Mesothelial cell of epicardium (in vitro differentiated cells): Measurements from ENCODE around the gene KRTAP9-6. TPM values are rescaled to one million over a fixed set of nuclear protein-coding genes. Genes with fewer than 3 reads are reported as not detected.
"Not testable (repeated sequence)": the region's sequence is repeated elsewhere in the genome, so short reads cannot be mapped to it uniquely, and the experiment has no call there.

Experiments used
- DNase-seq, 2 experiments: peaks; one replicate each; pipeline ENCODE4 v3.0.0; 2021; ENCODE audit warnings: low spot score in 2 of 2; ENCODE audit not compliant: unreplicated experiment in 2 of 2
- H3K27ac Mint-ChIP-seq: 2 replicates; pipeline ENCODE4 v1.8.0; 2021; ENCODE audit warnings: mixed read lengths
- H3K27me3 Mint-ChIP-seq: 2 replicates; pipeline ENCODE4 v1.8.0; 2021; ENCODE audit warnings: low read depth, mixed read lengths
- H3K36me3 Mint-ChIP-seq: 2 replicates; pipeline ENCODE4 v1.8.0; 2021; ENCODE audit warnings: mixed read lengths
- H3K4me1 Mint-ChIP-seq: 2 replicates; pipeline ENCODE4 v1.8.0; 2021; ENCODE audit warnings: mixed read lengths
- H3K4me3 Mint-ChIP-seq: 2 replicates; pipeline ENCODE4 v1.8.0; 2021; ENCODE audit warnings: mild to moderate bottlenecking, moderate library complexity, mixed read lengths
- H3K9me3 Mint-ChIP-seq: 2 replicates; pipeline ENCODE4 v1.8.0; 2021; ENCODE audit warnings: mixed read lengths
- CTCF ChIP-seq: fragments of 200-600 bp; sonication (generic); IDR thresholded peaks from one replicate; pipeline ENCODE4 v1.5.0; 2021; ENCODE audit warnings: antibody characterized with exemption; ENCODE audit not compliant: unreplicated experiment
- total RNA-seq: library from RNA; stranded (reverse); gene quantifications from 3 replicates; pipeline ENCODE4 v1.2.1, GENCODE V29; 2021

KRTAP9-6 gene
- total RNA-seq, 1 donor from 2014 or later = not detected

GRCh38 chr17:41254861-41255260 is 10.3 kb upstream of the KRTAP9-6 start:
- no peak overlapping the region for H3K27ac Mint-ChIP-seq
- peaks cover 59% of the 10 kb centered on the region for H3K27me3 Mint-ChIP-seq
- no peaks in the 10 kb centered on the region for H3K9me3 Mint-ChIP-seq
- H3K4me1 Mint-ChIP-seq = peaks cover 7% of the 10 kb centered on the region
- no peak for DNase-seq
- no peak for TF ChIP-seq CTCF
- H3K4me3 Mint-ChIP-seq = no peak overlapping the region
- H3K36me3 Mint-ChIP-seq = no peaks in the 10 kb centered on the region

GRCh38 chr17:41255381-41256290 is 9.5 kb upstream of the KRTAP9-6 start, which contains the start of gene KRTAP9-9:
Gene KRTAP9-9 (plus strand): TSS chr17:41255384.
- not testable (repeated sequence) for H3K4me3 Mint-ChIP-seq, H3K4me1 Mint-ChIP-seq, DNase-seq, H3K27ac Mint-ChIP-seq, H3K36me3 Mint-ChIP-seq, H3K9me3 Mint-ChIP-seq
- peaks cover 55% of the 10 kb centered on the region for H3K27me3 Mint-ChIP-seq

GRCh38 chr17:41256291-41256685 is 8.9 kb upstream of the KRTAP9-6 start:
- no peak for DNase-seq
- Mint-ChIP-seq H3K36me3 (no peaks in the 10 kb centered on the region), H3K9me3 (no peaks in the 10 kb centered on the region), H3K4me3 (no peak overlapping the region), H3K4me1 (peaks cover 7% of the 10 kb centered on the region), H3K27me3 (peaks cover 52% of the 10 kb centered on the region), H3K27ac (no peak overlapping the region)
- no peak for TF ChIP-seq CTCF

- Mint-ChIP-seq H3K4me1 (no peaks in the 10 kb centered on the region), H3K9me3 (no peaks in the 10 kb centered on the region), H3K27ac (no peak overlapping the region), H3K36me3 (no peaks in the 10 kb centered on the region), H3K4me3 (no peak overlapping the region), H3K27me3 (peaks cover 45% of the 10 kb centered on the region)
- no peak for TF ChIP-seq CTCF
- DNase-seq = no peak
Measured at GRCh38 chr17:41258406-41258805, 6.8 kb upstream of the KRTAP9-6 start.

- DNase-seq = no peak
- no peaks in the 10 kb centered on the region for H3K4me1 Mint-ChIP-seq
- TF ChIP-seq CTCF = no peak
- no peaks in the 10 kb centered on the region for H3K9me3 Mint-ChIP-seq
- H3K4me3 Mint-ChIP-seq = no peak overlapping the region
- peaks cover 22% of the 10 kb centered on the region for H3K27me3 Mint-ChIP-seq
- no peaks in the 10 kb centered on the region for H3K36me3 Mint-ChIP-seq
- no peak overlapping the region for H3K27ac Mint-ChIP-seq
Measured at GRCh38 chr17:41263212-41263611, 2.0 kb upstream of the KRTAP9-6 start.

- H3K9me3 Mint-ChIP-seq = no peaks in the 10 kb centered on the region
- no peaks in the 10 kb centered on the region for H3K4me1 Mint-ChIP-seq
- no peak overlapping the region for H3K4me3 Mint-ChIP-seq
- no peak for TF ChIP-seq CTCF
- peaks cover 19% of the 10 kb centered on the region for H3K27me3 Mint-ChIP-seq
- H3K27ac Mint-ChIP-seq = no peak overlapping the region
- H3K36me3 Mint-ChIP-seq = no peaks in the 10 kb centered on the region
- no peak for DNase-seq
Measured at GRCh38 chr17:41264599-41264998, 579 bp upstream of the KRTAP9-6 start.
